GM12873 (cell line): Measurements from ENCODE around the gene DDX5.

Experiments
- TF ChIP-seq, protein P1 (sequence below): IDR thresholded peaks from 2 replicates; pipeline ENCODE4 v1.5.1; 2012; ENCODE audit warnings: low read depth, mild to moderate bottlenecking, moderate library complexity, low read length, control low read depth; ENCODE audit not compliant: insufficient read depth; ENCODE audit errors: missing control alignments

The DDX5 gene

DNA sequence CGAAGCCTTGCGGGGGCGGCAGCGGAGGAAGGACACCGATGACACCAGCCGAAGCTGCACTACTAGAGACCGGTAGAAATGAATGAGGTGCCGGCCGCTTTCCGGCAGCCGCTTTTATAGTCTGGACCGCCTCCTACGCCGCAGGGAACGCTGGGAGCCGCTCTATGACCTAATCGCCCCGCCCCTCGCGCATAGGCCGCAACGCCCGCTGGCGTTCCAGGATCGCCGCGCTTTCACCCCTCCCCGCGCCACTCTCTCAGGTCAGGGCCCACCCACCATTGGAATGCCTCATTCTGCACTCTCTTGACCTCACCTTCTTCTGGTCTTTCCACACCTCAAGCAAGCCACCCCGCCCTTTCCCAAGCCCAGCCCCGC lies at the start of gene DDX5:
Gene DDX5 (minus strand): TSS at position 89 of the 375 bp plus-strand sequence. CDS start 170 bp downstream, outside the sequence.
- TF ChIP-seq, protein P1, sequence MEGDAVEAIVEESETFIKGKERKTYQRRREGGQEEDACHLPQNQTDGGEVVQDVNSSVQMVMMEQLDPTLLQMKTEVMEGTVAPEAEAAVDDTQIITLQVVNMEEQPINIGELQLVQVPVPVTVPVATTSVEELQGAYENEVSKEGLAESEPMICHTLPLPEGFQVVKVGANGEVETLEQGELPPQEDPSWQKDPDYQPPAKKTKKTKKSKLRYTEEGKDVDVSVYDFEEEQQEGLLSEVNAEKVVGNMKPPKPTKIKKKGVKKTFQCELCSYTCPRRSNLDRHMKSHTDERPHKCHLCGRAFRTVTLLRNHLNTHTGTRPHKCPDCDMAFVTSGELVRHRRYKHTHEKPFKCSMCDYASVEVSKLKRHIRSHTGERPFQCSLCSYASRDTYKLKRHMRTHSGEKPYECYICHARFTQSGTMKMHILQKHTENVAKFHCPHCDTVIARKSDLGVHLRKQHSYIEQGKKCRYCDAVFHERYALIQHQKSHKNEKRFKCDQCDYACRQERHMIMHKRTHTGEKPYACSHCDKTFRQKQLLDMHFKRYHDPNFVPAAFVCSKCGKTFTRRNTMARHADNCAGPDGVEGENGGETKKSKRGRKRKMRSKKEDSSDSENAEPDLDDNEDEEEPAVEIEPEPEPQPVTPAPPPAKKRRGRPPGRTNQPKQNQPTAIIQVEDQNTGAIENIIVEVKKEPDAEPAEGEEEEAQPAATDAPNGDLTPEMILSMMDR, result no peak

DNA sequence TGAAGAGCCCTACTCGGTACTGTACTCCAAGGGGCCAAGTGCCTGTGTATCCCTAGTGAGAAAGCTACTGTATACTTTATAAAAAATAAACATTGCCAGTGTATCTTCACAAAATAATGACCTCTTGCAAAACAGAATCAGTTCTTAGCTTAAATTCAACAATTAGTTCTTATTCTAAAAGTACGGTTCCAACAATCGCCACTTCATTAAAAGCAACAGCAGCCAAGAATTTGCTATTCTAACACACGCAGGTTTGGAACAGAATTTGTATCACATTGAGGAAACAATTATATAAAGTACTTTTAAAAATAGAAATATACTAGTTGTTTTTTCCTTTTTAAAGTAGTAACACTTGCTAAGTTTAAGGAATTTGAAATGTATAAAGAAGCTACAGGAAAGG lies 49.2 kb upstream of the DDX5 start:
- TF ChIP-seq, protein P1, result no peak

DNA sequence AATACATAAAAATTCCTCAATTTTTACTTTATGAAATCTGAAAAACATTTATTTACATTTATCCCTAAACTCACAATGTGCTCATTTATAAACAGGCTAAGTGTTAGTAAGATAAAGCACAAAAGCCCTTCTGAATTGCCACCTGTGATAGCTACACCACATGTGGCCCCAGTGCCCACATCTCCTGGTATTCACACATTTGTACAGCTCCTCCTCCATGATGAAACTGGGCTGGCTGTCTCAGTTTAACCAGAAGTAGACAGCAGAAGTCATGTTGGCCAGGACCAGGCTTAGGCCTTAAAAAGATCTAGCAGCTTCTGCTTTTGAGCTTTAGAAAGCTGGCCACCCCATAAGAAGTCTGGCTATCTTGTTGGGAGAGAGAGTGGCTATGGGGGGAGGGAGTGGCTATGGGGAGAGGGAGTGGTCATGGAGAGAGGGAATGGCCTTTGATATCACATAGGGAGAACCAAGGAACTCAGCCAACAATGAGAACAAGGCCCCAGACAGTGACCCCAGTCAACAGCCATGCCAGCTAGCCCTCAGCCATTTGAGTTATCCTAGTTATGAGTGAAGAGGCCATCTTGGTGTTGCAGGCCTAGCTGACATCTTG lies 48.0 kb upstream of the DDX5 start:
- TF ChIP-seq, protein P1, result no peak

DNA sequence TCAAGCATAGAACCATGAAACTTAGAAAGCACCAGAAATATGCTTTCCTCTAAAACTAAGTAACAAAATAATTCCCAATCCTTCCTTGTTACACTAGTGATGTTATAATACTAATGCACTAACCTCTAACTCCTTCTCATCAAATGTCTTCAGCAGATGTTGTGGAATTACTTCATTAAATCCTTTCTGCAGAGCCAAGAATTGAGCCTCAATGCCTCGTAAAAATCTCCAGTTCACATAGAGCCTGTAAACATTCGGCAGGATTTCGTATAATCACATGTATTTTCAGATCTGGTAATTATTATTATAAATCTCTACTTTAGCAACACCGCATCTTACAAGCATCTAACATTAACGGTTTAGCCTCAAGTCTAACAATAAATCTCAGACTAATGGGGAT lies 45.4 kb upstream of the DDX5 start:
- TF ChIP-seq, protein P1, result no peak

DNA sequence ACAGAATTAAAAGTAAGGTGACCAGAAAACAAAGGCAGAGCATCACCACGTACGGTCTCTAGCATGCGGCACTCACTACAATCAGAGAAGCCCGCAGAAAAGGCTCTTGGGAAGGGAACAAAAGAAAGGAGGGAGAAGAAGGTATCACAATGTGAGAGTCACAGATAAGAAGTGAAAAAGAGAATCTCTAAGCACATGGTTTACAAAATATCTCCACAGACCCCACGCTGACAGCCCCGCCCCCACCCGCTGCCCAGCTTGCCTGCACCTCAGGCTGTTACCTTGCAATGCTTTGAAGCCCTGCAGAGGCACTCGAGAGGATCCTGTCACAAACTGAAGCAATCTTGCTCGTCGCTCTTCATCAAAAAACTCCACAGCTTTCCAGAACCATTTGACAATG lies 41.2 kb upstream of the DDX5 start:
- TF ChIP-seq, protein P1, result no peak

DNA sequence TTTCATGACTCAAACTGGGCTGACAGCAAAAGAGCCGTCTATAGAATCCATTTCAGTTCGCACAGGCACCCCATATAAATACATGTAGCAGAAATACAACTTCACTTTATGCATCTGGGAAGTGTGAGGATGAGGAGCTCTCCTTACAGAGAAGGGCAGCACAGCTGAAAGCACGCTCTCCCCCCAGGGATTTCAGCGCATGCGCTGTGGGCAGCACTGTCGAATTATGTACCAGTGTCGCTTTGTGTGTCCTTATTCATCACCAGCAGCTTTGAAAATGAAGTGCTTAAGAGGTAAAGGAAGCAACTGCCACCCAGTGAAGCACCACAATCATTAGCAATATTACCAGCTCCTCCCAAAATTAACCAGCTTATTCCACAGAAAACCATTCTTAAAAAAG lies 40.6 kb upstream of the DDX5 start:
- TF ChIP-seq, protein P1, result no peak

DNA sequence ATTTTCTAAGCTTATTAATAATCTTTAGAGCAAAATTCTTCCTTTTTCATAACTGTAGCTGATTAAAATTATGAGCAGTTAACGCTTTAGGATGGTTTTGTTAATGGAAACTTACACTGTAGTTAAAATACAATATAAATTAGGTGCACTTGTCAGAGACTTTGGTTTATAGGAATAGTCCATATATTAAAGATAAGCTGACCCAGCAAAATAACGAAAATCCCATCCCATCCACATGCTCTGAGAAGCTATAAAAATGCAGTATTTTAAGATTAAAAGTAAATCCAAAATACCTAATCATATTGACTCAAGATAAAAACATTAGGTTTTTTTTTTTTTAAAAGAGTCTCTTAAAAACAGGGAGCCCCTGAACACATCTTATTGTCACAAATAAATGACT lies 38.7 kb upstream of the DDX5 start:
- TF ChIP-seq, protein P1, result no peak
